HG03095 (cell line): ENCODE measurements around the gene TPO.
"Not testable (repeated sequence)": the region's sequence is repeated elsewhere in the genome, so short reads cannot be mapped to it uniquely, and the experiment has no call there.

Source experiments
- ATAC-seq: cut with Tn5 transposase; IDR thresholded peaks from one replicate; pipeline ENCODE4 v1.9.1; 2021; ENCODE audit warnings: moderate library complexity; ENCODE audit not compliant: unreplicated experiment

TPO gene

GRCh38 chr2:1413156-1413710 lies at the start of gene TPO:
Gene TPO (plus strand): TSS chr2:1413463. CDS start chr2:1414409, 946 bp downstream.
- no peak for ATAC-seq

- no peak for ATAC-seq
Observed at GRCh38 chr2:1366546-1367134, 46.6 kb upstream of the TPO start.

- ATAC-seq, result no peak
Observed at GRCh38 chr2:1367601-1368000, 45.7 kb upstream of the TPO start.

GRCh38 chr2:1369905-1370304 lies 43.4 kb upstream of the TPO start:
- ATAC-seq, result no peak

- ATAC-seq, result no peak
Observed at GRCh38 chr2:1370461-1370860, 42.8 kb upstream of the TPO start.

- ATAC-seq, result no peak
Observed at GRCh38 chr2:1371082-1371481, 42.2 kb upstream of the TPO start.

GRCh38 chr2:1373830-1374229 lies 39.4 kb upstream of the TPO start:
- no peak for ATAC-seq

GRCh38 chr2:1374287-1374686 lies 39.0 kb upstream of the TPO start:
- no peak for ATAC-seq

- no peak for ATAC-seq
Observed at GRCh38 chr2:1375794-1376193, 37.5 kb upstream of the TPO start.

- ATAC-seq, result no peak
Observed at GRCh38 chr2:1377473-1377872, 35.8 kb upstream of the TPO start.

- no peak for ATAC-seq
Observed at GRCh38 chr2:1378456-1379150, 34.7 kb upstream of the TPO start.

GRCh38 chr2:1381644-1382043 lies 31.6 kb upstream of the TPO start:
- no peak for ATAC-seq

- not testable (repeated sequence) for ATAC-seq
Observed at GRCh38 chr2:1387954-1388725, 25.1 kb upstream of the TPO start.

GRCh38 chr2:1390118-1390517 lies 23.1 kb upstream of the TPO start:
- ATAC-seq, result not testable (repeated sequence)

- ATAC-seq, result no peak
Observed at GRCh38 chr2:1393321-1393720, 19.9 kb upstream of the TPO start.

GRCh38 chr2:1394709-1395408 lies 18.4 kb upstream of the TPO start:
- no peak for ATAC-seq

GRCh38 chr2:1397350-1397749 lies 15.9 kb upstream of the TPO start:
- no peak for ATAC-seq

- no peak for ATAC-seq
Observed at GRCh38 chr2:1398191-1398590, 15.1 kb upstream of the TPO start.

GRCh38 chr2:1400943-1401735 lies 12.1 kb upstream of the TPO start:
- ATAC-seq, result no peak

- ATAC-seq, result no peak
Observed at GRCh38 chr2:1402064-1402463, 11.2 kb upstream of the TPO start.
